Activated CD8-positive, alpha-beta T cell treated with anti-CD3 and anti-CD28 coated beads for 36 hours (primary cell): ENCODE measurements around the gene ITCH. TPM values are rescaled to one million over a fixed set of nuclear protein-coding genes. Genes with fewer than 3 reads are reported as not detected.

Source experiments
- ATAC-seq: fragments of 200-7000 bp; cut with Tn5 transposase; one replicate; pipeline ENCODE4 v1.10.0; 2021; ENCODE audit warnings: mild to moderate bottlenecking, moderate library complexity
- CTCF ChIA-PET: fragments of 350-600 bp; sonication (Branson Sonifier 250); formaldehyde crosslinking; loops from one replicate; lab custom pipeline; 2021; ENCODE audit warnings: antibody characterized with exemption; lab: Charles Lee
- POLR2A ChIA-PET: fragments of 350-600 bp; sonication (Branson Sonifier 250); formaldehyde crosslinking; loops from one replicate; lab custom pipeline; 2021; ENCODE audit warnings: antibody characterized with exemption; lab: Charles Lee
- DNase-seq: peaks from one replicate; pipeline ENCODE4 v3.0.0-alpha.2; 2020
- H3K27ac Mint-ChIP-seq: one replicate; pipeline ENCODE4 v1.8.0; 2021; ENCODE audit warnings: mild to moderate bottlenecking, mixed read lengths
- H3K27me3 Mint-ChIP-seq: one replicate; pipeline ENCODE4 v1.8.0; 2021; ENCODE audit warnings: mixed read lengths
- H3K36me3 Mint-ChIP-seq: one replicate; pipeline ENCODE4 v1.8.0; 2021; ENCODE audit warnings: low read depth, mixed read lengths
- H3K4me1 Mint-ChIP-seq: one replicate; pipeline ENCODE4 v1.8.0; 2021; ENCODE audit warnings: low read depth, mixed read lengths
- H3K4me3 Mint-ChIP-seq: one replicate; pipeline ENCODE4 v1.8.0; 2021; ENCODE audit warnings: mild to moderate bottlenecking, moderate library complexity, mixed read lengths
- H3K9me3 Mint-ChIP-seq: one replicate; pipeline ENCODE4 v1.8.0; 2021; ENCODE audit warnings: mixed read lengths
- CTCF ChIP-seq: fragments of 200-600 bp; IDR thresholded peaks from one replicate; pipeline ENCODE4 v1.8.0; 2022; ENCODE audit warnings: antibody characterized with exemption, mild to moderate bottlenecking
- intact Hi-C: fragments of 100-400 bp; cut with micrococcal nuclease; formaldehyde crosslinking; loops from one replicate; pipeline ENCODE4 v1.10.0; 2022
- microRNA-seq: library from miRNA; unstranded; fragments of <30 nt; microRNA quantifications from one replicate; pipeline ENCODE4 v1.2.0, GENCODE V29; 2022; ENCODE audit warnings: borderline microRNAs expressed, borderline replicate concordance
- total RNA-seq, 2 experiments: library from RNA; stranded (reverse); gene quantifications; one replicate each; pipeline ENCODE4 v1.2.3, GENCODE V29; 2021

The ITCH gene
- total RNA-seq, 2 experiments from 2014 or later = 46.0 to 51.8 TPM

GRCh38 chr20:34560141-34560523, 197.1 kb downstream of the ITCH start:
- H3K27me3 Mint-ChIP-seq = no peaks in the 10 kb centered on the region
- H3K4me3 Mint-ChIP-seq = peak overlapping the region; percentile 40
- peaks cover 11% of the 10 kb centered on the region for H3K4me1 Mint-ChIP-seq
- no peak for TF ChIP-seq CTCF
- ATAC-seq (no peak), DNase-seq (no peak)
- CTCF ChIA-PET = interaction anchor here (2.6 kb wide), 1 partner anchor 147 kb away, joined by 9 read pairs; no protein-coding TSS in a partner anchor
- H3K36me3 Mint-ChIP-seq = no peaks in the 10 kb centered on the region
- peak overlapping the region; percentile 56 for H3K27ac Mint-ChIP-seq
- no peaks in the 10 kb centered on the region for H3K9me3 Mint-ChIP-seq
- POLR2A ChIA-PET = interaction anchor here (0.6 kb wide), 1 partner anchor 16 kb away, joined by 4 read pairs; no protein-coding TSS in a partner anchor
- intact Hi-C loops = no loop called here

GRCh38 chr20:34560614-34561013, 197.5 kb downstream of the ITCH start:
- Mint-ChIP-seq H3K27ac (peak overlapping the region; percentile 56), H3K36me3 (no peaks in the 10 kb centered on the region), H3K4me3 (no peak overlapping the region), H3K4me1 (peaks cover 11% of the 10 kb centered on the region), H3K27me3 (no peaks in the 10 kb centered on the region), H3K9me3 (no peaks in the 10 kb centered on the region)
- intact Hi-C loops = no loop called here
- ChIA-PET POLR2A (interaction anchor here (0.6 kb wide), 1 partner anchor 16 kb away, joined by 4 read pairs; no protein-coding TSS in a partner anchor), CTCF (interaction anchor here (2.6 kb wide), 1 partner anchor 147 kb away, joined by 9 read pairs; no protein-coding TSS in a partner anchor)
- no peak for DNase-seq
- no peak for TF ChIP-seq CTCF
- ATAC-seq = no peak

Small RNAs within 50 kb of the gene (microRNA-seq; reads per million reads assigned to microRNA genes)
- not detected for gene MIR644A

Other genes starting within 250 kb of the ITCH start
- not detected for gene ASIP, start 121.8 kb upstream of the ITCH start, total RNA-seq
- gene AHCY, start 59.9 kb upstream of the ITCH start, total RNA-seq = 100 to 1,000 TPM; 256 to 258 TPM
- gene DYNLRB1, start 153.1 kb downstream of the ITCH start, total RNA-seq = 10 to 100 TPM; 66.6 to 70.9 TPM
- 1 to 10 TPM in 1 of 2 experiments, under 1 TPM in 1; 0.92 to 1.0 TPM for gene MAP1LC3A, start 195.4 kb downstream of the ITCH start, total RNA-seq